H9 (cell line): ENCODE data around the gene WDR70. TPM values are rescaled to one million over a fixed set of nuclear protein-coding genes. Genes with fewer than 3 reads are reported as not detected.

ENCODE experiments used
- DNase-seq: peaks from one replicate; pipeline ENCODE4 v3.0.0-alpha.2; 2017
- H2AFZ ChIP-seq: one replicate; pipeline ENCODE4 v1.6.1; 2013; ENCODE audit warnings: mild to moderate bottlenecking, low read length, control low read depth, moderate library complexity
- H2AK5ac ChIP-seq: 2 replicates; pipeline ENCODE4 v1.6.1; 2013; ENCODE audit warnings: low read length, control low read depth, mixed read lengths; ENCODE audit not compliant: insufficient read length
- H2BK120ac ChIP-seq: one replicate; pipeline ENCODE4 v1.6.1; 2013; ENCODE audit warnings: low read depth, mild to moderate bottlenecking, low read length, control low read depth, inconsistent platforms; ENCODE audit not compliant: poor library complexity, severe bottlenecking
- H2BK12ac ChIP-seq: 2 replicates; pipeline ENCODE4 v1.6.1; 2013; ENCODE audit warnings: low read length, control low read depth, mixed read lengths, low read depth; ENCODE audit not compliant: insufficient read length
- H2BK15ac ChIP-seq: 2 replicates; pipeline ENCODE4 v1.6.1; 2013; ENCODE audit warnings: low read depth, low read length, control low read depth
- H2BK20ac ChIP-seq: one replicate; pipeline ENCODE4 v1.6.1; 2013; ENCODE audit warnings: low read depth, mild to moderate bottlenecking, low read length, control low read depth, inconsistent platforms; ENCODE audit not compliant: poor library complexity, severe bottlenecking
- H2BK5ac ChIP-seq: 2 replicates; pipeline ENCODE4 v1.6.1; 2013; ENCODE audit warnings: low read length, control low read depth, mixed read lengths; ENCODE audit not compliant: insufficient read length
- H3K14ac ChIP-seq: 2 replicates; pipeline ENCODE4 v1.6.1; 2013; ENCODE audit warnings: low read length, control low read depth; ENCODE audit not compliant: insufficient read depth
- H3K18ac ChIP-seq: 2 replicates; pipeline ENCODE4 v1.6.1; 2013; ENCODE audit warnings: low read depth, mild to moderate bottlenecking, mixed read lengths, low read length, control low read depth; ENCODE audit not compliant: insufficient read length
- H3K23ac ChIP-seq: 2 replicates; pipeline ENCODE4 v1.6.1; 2013; ENCODE audit warnings: low read length, control low read depth, mixed read lengths, low read depth; ENCODE audit not compliant: insufficient read length
- H3K23me2 ChIP-seq: 2 replicates; pipeline ENCODE4 v1.6.1; 2013; ENCODE audit warnings: low read depth, mild to moderate bottlenecking, mixed read lengths, low read length, control low read depth; ENCODE audit not compliant: insufficient read length, poor library complexity, severe bottlenecking
- H3K27ac ChIP-seq: 2 replicates; pipeline ENCODE4 v1.5.1; 2013; ENCODE audit warnings: low read length, control low read depth, mixed read lengths, low read depth; ENCODE audit not compliant: insufficient read length
- H3K27me3 ChIP-seq: 2 replicates; pipeline ENCODE4 v1.6.1; 2013; ENCODE audit warnings: low read length, control low read depth, inconsistent platforms; ENCODE audit not compliant: insufficient read depth
- H3K4ac ChIP-seq: 2 replicates; pipeline ENCODE4 v1.6.1; 2013; ENCODE audit warnings: low read depth, mild to moderate bottlenecking, control low read depth, inconsistent platforms, low read length, moderate library complexity
- H3K4me1 ChIP-seq: 2 replicates; pipeline ENCODE4 v1.6.1; 2013; ENCODE audit warnings: low read length, control low read depth, inconsistent platforms; ENCODE audit not compliant: insufficient read depth
- H3K4me2 ChIP-seq: 2 replicates; pipeline ENCODE4 v1.6.1; 2013; ENCODE audit warnings: low read length, control low read depth, mixed read lengths; ENCODE audit not compliant: insufficient read length, insufficient read depth
- H3K56ac ChIP-seq: 2 replicates; pipeline ENCODE4 v1.6.1; 2013; ENCODE audit warnings: low read depth, mild to moderate bottlenecking, mixed read lengths, low read length, control low read depth; ENCODE audit not compliant: insufficient read length
- H3K79me1 ChIP-seq: 2 replicates; pipeline ENCODE4 v1.6.1; 2013; ENCODE audit warnings: low read depth, mild to moderate bottlenecking, moderate library complexity, low read length, control low read depth, inconsistent platforms; ENCODE audit not compliant: insufficient read depth, poor library complexity, severe bottlenecking
- H3K79me2 ChIP-seq: 2 replicates; pipeline ENCODE4 v1.6.1; 2013; ENCODE audit warnings: low read length, control low read depth, inconsistent platforms; ENCODE audit not compliant: insufficient read depth
- H3K9ac ChIP-seq: 2 replicates; pipeline ENCODE4 v1.6.1; 2013; ENCODE audit warnings: low read length, control low read depth, mixed read lengths; ENCODE audit not compliant: insufficient read length; ENCODE audit errors: extremely low read depth
- H3K9me3 ChIP-seq: one replicate; pipeline ENCODE4 v1.6.1; 2013; ENCODE audit warnings: low read depth, low read length, inconsistent platforms; ENCODE audit not compliant: control insufficient read depth
- H3T11ph ChIP-seq: one replicate; pipeline ENCODE4 v1.6.1; 2013; ENCODE audit warnings: mild to moderate bottlenecking, low read length, control low read depth, inconsistent platforms
- H4K20me1 ChIP-seq: one replicate; pipeline ENCODE4 v1.6.1; 2013; ENCODE audit not compliant: control insufficient read depth, insufficient read length, insufficient read depth
- H4K5ac ChIP-seq: 2 replicates; pipeline ENCODE4 v1.6.1; 2013; ENCODE audit warnings: low read depth, mild to moderate bottlenecking, mixed read lengths, low read length, control low read depth; ENCODE audit not compliant: insufficient read length
- H4K8ac ChIP-seq: replicated peaks from 2 replicates; pipeline ENCODE4 v1.6.1; 2013; ENCODE audit warnings: low read length, control low read depth, mixed read lengths, low read depth; ENCODE audit not compliant: insufficient read length
- H4K91ac ChIP-seq: 2 replicates; pipeline ENCODE4 v1.6.1; 2013; ENCODE audit warnings: low read depth, mild to moderate bottlenecking, moderate library complexity, mixed read lengths, low read length, control low read depth; ENCODE audit not compliant: insufficient read length
- H3K27ac Mint-ChIP-seq, 3 experiments: 2 replicates in 2 of 3; 3 replicates in 1 of 3; pipeline ENCODE4 v1.8.0; 2020 to 2021; ENCODE audit warnings: mixed read lengths in 3 of 3, mild to moderate bottlenecking in 1 of 3, moderate library complexity in 1 of 3
- H3K27me3 Mint-ChIP-seq: 2 replicates; pipeline ENCODE4 v1.8.0; 2021; ENCODE audit warnings: low read depth, mild to moderate bottlenecking, moderate library complexity, mixed read lengths
- H3K36me3 Mint-ChIP-seq, 3 experiments: 2 replicates in 2 of 3; 3 replicates in 1 of 3; pipeline ENCODE4 v1.8.0; 2020 to 2021; ENCODE audit warnings: low read depth in 3 of 3, mixed read lengths in 3 of 3; ENCODE audit not compliant: insufficient read depth in 1 of 3
- H3K4me1 Mint-ChIP-seq, 2 experiments: 2 replicates each; pipeline ENCODE4 v1.8.0; 2020; ENCODE audit warnings: mixed read lengths in 2 of 2
- H3K4me3 Mint-ChIP-seq, 2 experiments: 2 replicates in 1 of 2; 3 replicates in 1 of 2; pipeline ENCODE4 v1.8.0; 2020 to 2021; ENCODE audit warnings: mild to moderate bottlenecking in 2 of 2, mixed read lengths in 2 of 2, moderate library complexity in 1 of 2
- H3K9me3 Mint-ChIP-seq, 2 experiments: 2 replicates in 1 of 2; 3 replicates in 1 of 2; pipeline ENCODE4 v1.8.0; 2020; ENCODE audit warnings: mild to moderate bottlenecking in 2 of 2, mixed read lengths in 2 of 2, moderate library complexity in 1 of 2
- WGBS: extraction: QIAGEN DNeasy Blood & Tissue Kit; methylation state at CpG from one replicate; pipeline ENCODE4 v1.1.7; 2013; ENCODE audit warnings: missing lambda C conversion rate, low lambda C conversion rate, mixed read lengths; ENCODE audit not compliant: insufficient read length; ENCODE audit errors: extremely low coverage; 5-methylcytosine and 5-hydroxymethylcytosine counted together
- total RNA-seq: library from RNA; stranded (reverse); gene quantifications from 2 replicates; pipeline ENCODE4 v1.2.1, GENCODE V29; 2021
- TF ChIP-seq, protein P1 (sequence below): fragments of 200-600 bp; sonication (generic); conservative IDR thresholded peaks from 3 replicates; pipeline ENCODE4 v1.8.0; 2021; ENCODE audit warnings: antibody characterized with exemption, mild to moderate bottlenecking

The WDR70 gene
- total RNA-seq, 1 experiment from 2014 or later = 38.1 TPM

DNA sequence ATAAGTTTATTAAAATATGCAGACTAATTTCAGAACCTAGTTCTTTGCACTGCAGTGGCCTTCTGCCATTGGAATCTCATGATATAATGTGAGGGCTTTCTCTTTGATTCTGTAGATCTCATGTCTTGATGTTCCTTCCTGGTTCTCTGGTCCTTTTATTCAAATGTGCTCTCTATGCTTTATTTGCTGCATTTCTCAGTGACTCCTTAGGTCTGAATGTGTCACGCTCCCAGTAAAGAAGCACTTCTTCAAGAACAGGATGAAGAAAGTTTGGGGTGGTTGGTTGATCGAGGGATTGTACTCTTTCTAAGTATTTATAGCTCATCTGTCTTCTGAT, 338.1 kb downstream of the WDR70 start:
- H3K9me3 ChIP-seq = no peaks in the 10 kb centered on the region
- no peaks in the 10 kb centered on the region for H3K27me3 Mint-ChIP-seq
- TF ChIP-seq, protein P1, sequence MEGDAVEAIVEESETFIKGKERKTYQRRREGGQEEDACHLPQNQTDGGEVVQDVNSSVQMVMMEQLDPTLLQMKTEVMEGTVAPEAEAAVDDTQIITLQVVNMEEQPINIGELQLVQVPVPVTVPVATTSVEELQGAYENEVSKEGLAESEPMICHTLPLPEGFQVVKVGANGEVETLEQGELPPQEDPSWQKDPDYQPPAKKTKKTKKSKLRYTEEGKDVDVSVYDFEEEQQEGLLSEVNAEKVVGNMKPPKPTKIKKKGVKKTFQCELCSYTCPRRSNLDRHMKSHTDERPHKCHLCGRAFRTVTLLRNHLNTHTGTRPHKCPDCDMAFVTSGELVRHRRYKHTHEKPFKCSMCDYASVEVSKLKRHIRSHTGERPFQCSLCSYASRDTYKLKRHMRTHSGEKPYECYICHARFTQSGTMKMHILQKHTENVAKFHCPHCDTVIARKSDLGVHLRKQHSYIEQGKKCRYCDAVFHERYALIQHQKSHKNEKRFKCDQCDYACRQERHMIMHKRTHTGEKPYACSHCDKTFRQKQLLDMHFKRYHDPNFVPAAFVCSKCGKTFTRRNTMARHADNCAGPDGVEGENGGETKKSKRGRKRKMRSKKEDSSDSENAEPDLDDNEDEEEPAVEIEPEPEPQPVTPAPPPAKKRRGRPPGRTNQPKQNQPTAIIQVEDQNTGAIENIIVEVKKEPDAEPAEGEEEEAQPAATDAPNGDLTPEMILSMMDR = no peak
- H2BK12ac ChIP-seq = no peak overlapping the region
- H3K27ac ChIP-seq = no peak overlapping the region
- H3K18ac ChIP-seq = no peak overlapping the region
- H3K79me1 ChIP-seq = no peaks in the 10 kb centered on the region
- H3K4me1 ChIP-seq = peaks cover 5% of the 10 kb centered on the region
- no peak overlapping the region for H2BK120ac ChIP-seq
- no peaks in the 10 kb centered on the region for H3K23me2 ChIP-seq
- H3K9me3 Mint-ChIP-seq = no peaks in the 10 kb centered on the region
- H3K36me3 Mint-ChIP-seq = no peaks in the 10 kb centered on the region
- no peak overlapping the region for H4K5ac ChIP-seq
- no peak overlapping the region for H2AK5ac ChIP-seq
- DNase-seq = no peak
- H3K56ac ChIP-seq = no peak overlapping the region
- no peak overlapping the region for H2BK15ac ChIP-seq
- no CpG with 5 or more reads among the region's 2 CpGs for WGBS
- no peak overlapping the region for H3K4me3 Mint-ChIP-seq
- no peak overlapping the region; a peak in 1 of 7 replicates for H3K27ac Mint-ChIP-seq
- no peak overlapping the region for H3K4me2 ChIP-seq
- no peak overlapping the region for H3K23ac ChIP-seq
- no peaks in the 10 kb centered on the region for H4K20me1 ChIP-seq
- H3K4me1 Mint-ChIP-seq = peaks cover 14 to 15% of the 10 kb centered on the region in 2 experiments
- no peak overlapping the region for H2AFZ ChIP-seq
- H4K8ac ChIP-seq = no peak overlapping the region
- no peak overlapping the region for H4K91ac ChIP-seq
- H3K79me2 ChIP-seq = no peaks in the 10 kb centered on the region
- no peak overlapping the region for H3T11ph ChIP-seq
- H2BK5ac ChIP-seq = no peak overlapping the region
- H3K9ac ChIP-seq = no peak overlapping the region
- H3K14ac ChIP-seq = no peak overlapping the region
- no peak overlapping the region for H2BK20ac ChIP-seq
- no peak overlapping the region for H3K4ac ChIP-seq
- no peaks in the 10 kb centered on the region for H3K27me3 ChIP-seq
